AG04449 (cell line): ENCODE results near the gene STT3A.

Experiments
- CTCF ChIA-PET: fragments of 350-600 bp; formaldehyde crosslinking; extraction: SDS; loops from one replicate; lab custom pipeline; 2021; ENCODE audit warnings: antibody characterized with exemption; lab: Yijun Ruan, JAX
- POLR2A ChIA-PET: fragments of 400-600, 350-600 bp; formaldehyde crosslinking; extraction: SDS; loops from one replicate; lab custom pipeline; 2020; ENCODE audit warnings: antibody characterized with exemption, inconsistent platforms; lab: Yijun Ruan, JAX
- DNase-seq: peaks from one replicate; pipeline ENCODE4 v3.0.0-alpha.2; 2010; ENCODE audit warnings: low read depth, low spot score
- H3K4me3 ChIP-seq: 2 replicates; pipeline ENCODE4 v1.5.1; 2011; ENCODE audit warnings: low read depth, mild to moderate bottlenecking, control low read depth, low read length
- TF ChIP-seq, protein P1 (sequence below): IDR thresholded peaks from one replicate; pipeline ENCODE4 v1.5.1; 2011; ENCODE audit warnings: mild to moderate bottlenecking, moderate library complexity, low read length, control low read depth, inconsistent platforms; ENCODE audit not compliant: insufficient read depth; ENCODE audit errors: missing control alignments

The STT3A gene

DNA sequence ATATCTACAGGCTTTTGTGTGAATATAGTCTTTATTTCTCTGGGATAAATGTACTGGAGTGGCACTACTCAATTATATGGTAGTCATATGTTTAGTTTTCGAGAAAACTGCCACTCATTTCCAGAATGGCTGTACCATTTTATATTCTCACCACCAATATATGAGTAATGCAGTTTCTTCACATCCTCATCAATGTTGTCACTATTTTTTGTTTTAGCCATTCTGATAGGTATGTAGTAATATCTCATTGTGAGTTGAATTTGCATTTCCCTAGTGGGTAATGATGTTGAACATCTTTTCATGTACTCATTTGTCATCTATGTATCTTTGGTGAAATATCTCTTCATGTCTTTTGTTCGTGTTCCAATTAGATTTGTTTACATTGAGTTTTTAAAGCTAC lies 70.0 kb downstream of the STT3A start:
- ChIA-PET CTCF (no interaction called here), POLR2A (no interaction called here)
- no peak overlapping the region for H3K4me3 ChIP-seq
- TF ChIP-seq, protein P1, sequence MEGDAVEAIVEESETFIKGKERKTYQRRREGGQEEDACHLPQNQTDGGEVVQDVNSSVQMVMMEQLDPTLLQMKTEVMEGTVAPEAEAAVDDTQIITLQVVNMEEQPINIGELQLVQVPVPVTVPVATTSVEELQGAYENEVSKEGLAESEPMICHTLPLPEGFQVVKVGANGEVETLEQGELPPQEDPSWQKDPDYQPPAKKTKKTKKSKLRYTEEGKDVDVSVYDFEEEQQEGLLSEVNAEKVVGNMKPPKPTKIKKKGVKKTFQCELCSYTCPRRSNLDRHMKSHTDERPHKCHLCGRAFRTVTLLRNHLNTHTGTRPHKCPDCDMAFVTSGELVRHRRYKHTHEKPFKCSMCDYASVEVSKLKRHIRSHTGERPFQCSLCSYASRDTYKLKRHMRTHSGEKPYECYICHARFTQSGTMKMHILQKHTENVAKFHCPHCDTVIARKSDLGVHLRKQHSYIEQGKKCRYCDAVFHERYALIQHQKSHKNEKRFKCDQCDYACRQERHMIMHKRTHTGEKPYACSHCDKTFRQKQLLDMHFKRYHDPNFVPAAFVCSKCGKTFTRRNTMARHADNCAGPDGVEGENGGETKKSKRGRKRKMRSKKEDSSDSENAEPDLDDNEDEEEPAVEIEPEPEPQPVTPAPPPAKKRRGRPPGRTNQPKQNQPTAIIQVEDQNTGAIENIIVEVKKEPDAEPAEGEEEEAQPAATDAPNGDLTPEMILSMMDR = no peak
- no peak for DNase-seq

DNA sequence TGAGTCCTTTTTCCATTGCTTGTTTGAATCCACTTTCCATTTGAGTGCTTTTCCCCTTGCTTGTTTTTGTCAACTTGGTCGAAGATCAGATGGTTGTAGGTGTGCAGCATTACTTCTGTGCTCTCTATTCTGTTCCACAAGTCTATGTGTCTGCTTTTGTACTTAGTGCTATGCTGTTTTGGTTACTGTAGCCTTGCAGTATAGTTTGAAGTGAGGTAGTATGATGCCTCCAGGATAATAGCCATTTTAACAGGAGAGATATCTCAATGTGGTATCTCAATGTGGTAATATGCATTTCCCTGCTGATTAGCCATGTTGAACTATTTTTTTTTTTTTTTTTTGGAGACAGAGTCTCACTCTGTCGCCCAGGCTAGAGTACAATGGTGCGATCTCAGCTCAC lies 71.3 kb downstream of the STT3A start:
- TF ChIP-seq, protein P1 = no peak
- ChIA-PET POLR2A (no interaction called here), CTCF (no interaction called here)
- H3K4me3 ChIP-seq = no peak overlapping the region
- no peak for DNase-seq

DNA sequence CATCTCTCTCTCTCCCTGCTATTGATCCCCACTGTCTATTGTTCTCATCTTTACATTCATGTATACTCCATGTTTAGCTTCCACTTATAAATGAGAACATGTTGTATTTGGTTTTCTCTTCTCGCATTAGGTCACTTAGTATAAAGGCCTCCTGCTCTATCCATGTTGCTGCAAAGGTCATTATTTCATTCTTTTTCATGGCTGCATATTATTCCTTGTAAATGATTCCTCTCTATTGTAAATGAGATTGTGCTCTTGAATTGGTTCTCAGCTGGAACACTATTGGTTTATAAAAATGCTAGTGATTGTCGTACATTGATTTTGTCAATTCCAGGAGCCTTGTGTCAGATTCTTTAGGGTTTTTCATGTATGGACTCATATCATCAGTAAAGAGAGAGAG lies 74.5 kb downstream of the STT3A start:
- CTCF ChIA-PET = no interaction called here
- POLR2A ChIA-PET = no interaction called here

DNA sequence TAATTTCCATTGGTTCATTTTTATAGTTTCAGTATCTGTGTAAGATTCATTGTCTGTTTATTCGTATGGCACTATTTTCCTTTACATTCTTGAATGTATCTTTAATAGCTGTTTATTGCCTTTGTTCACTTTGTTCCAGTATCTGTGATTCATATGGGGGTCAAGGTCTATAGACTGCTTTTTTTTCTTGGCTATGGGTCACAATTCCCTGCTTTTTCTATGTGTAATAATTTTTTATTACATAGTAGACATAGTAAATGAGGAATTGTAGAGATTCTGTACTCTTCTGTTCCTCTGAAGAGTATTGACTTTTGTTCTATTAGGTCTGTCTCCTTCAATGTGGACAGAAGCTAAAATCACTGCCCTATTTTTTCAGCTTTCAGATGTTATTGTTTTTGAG lies 77.5 kb downstream of the STT3A start:
- TF ChIP-seq, protein P1 = no peak
- no peak overlapping the region for H3K4me3 ChIP-seq
- ChIA-PET CTCF (interaction anchor here (2.8 kb wide), 1 partner anchor 10 kb away, joined by 11 read pairs; the partner anchor contains the start of gene ACRV1), POLR2A (no interaction called here)
- no peak for DNase-seq

More for the DNA sequence above, 74.5 kb downstream of the STT3A start:
- TF ChIP-seq, protein P1 = no peak
- DNase-seq = no peak
- no peak overlapping the region for H3K4me3 ChIP-seq

DNA sequence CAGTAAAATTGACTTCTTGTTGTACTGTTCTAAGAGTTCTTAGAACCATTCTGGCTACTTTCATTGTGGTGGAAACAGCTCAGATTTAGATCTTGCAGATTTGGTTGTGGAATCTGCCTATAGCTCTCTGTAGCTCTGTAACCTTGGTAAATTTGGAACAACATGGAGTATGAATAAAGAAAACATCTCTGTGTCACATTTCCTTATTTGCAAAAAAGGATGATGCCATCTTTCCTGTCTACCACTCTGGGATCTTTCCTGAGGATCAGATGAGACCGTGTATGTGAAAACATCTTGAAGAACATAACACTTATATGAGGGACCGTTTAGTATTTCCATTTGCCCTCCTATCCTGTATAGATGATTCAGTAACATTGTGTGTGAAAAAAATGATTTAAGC lies 78.9 kb downstream of the STT3A start:
- CTCF ChIA-PET = interaction anchor here (2.8 kb wide), 1 partner anchor 9 kb away, joined by 11 read pairs; the partner anchor contains the start of gene ACRV1
- DNase-seq = no peak
- TF ChIP-seq, protein P1 = no peak
- no peak overlapping the region for H3K4me3 ChIP-seq
- POLR2A ChIA-PET = interaction anchor here (0.7 kb wide), 1 partner anchor 38 kb away, joined by 3 read pairs; no protein-coding TSS in a partner anchor
